Mesothelial cell of epicardium (in vitro differentiated cells): ENCODE results near the gene CD300A. TPM values are rescaled to one million over a fixed set of nuclear protein-coding genes. Genes with fewer than 3 reads are reported as not detected.
A peak's percentile ranks its signal among the peaks of the same experiment; 100 is the strongest.
"Not testable (repeated sequence)": the region's sequence is repeated elsewhere in the genome, so short reads cannot be mapped to it uniquely, and the experiment has no call there.

Experiments used
- DNase-seq, 2 experiments: peaks; one replicate each; pipeline ENCODE4 v3.0.0; 2021; ENCODE audit warnings: low spot score in 2 of 2; ENCODE audit not compliant: unreplicated experiment in 2 of 2
- H3K27ac Mint-ChIP-seq: 2 replicates; pipeline ENCODE4 v1.8.0; 2021; ENCODE audit warnings: mixed read lengths
- H3K27me3 Mint-ChIP-seq: 2 replicates; pipeline ENCODE4 v1.8.0; 2021; ENCODE audit warnings: low read depth, mixed read lengths
- H3K36me3 Mint-ChIP-seq: 2 replicates; pipeline ENCODE4 v1.8.0; 2021; ENCODE audit warnings: mixed read lengths
- H3K4me1 Mint-ChIP-seq: 2 replicates; pipeline ENCODE4 v1.8.0; 2021; ENCODE audit warnings: mixed read lengths
- H3K4me3 Mint-ChIP-seq: 2 replicates; pipeline ENCODE4 v1.8.0; 2021; ENCODE audit warnings: mild to moderate bottlenecking, moderate library complexity, mixed read lengths
- H3K9me3 Mint-ChIP-seq: 2 replicates; pipeline ENCODE4 v1.8.0; 2021; ENCODE audit warnings: mixed read lengths
- total RNA-seq: library from RNA; stranded (reverse); gene quantifications from 3 replicates; pipeline ENCODE4 v1.2.1, GENCODE V29; 2021
- TF ChIP-seq, protein P1 (sequence below): fragments of 200-600 bp; sonication (generic); IDR thresholded peaks from one replicate; pipeline ENCODE4 v1.5.0; 2021; ENCODE audit warnings: antibody characterized with exemption; ENCODE audit not compliant: unreplicated experiment

Gene CD300A
- total RNA-seq, 1 donor from 2014 or later = not detected

GRCh38 chr17:74490716-74491115, 24.3 kb downstream of the CD300A start:
- Mint-ChIP-seq H3K4me3 (no peak overlapping the region), H3K27ac (no peak overlapping the region), H3K9me3 (peaks cover 4% of the 10 kb centered on the region), H3K4me1 (no peaks in the 10 kb centered on the region), H3K36me3 (no peaks in the 10 kb centered on the region), H3K27me3 (peaks cover 39% of the 10 kb centered on the region)
- no peak for DNase-seq
- TF ChIP-seq, protein P1, sequence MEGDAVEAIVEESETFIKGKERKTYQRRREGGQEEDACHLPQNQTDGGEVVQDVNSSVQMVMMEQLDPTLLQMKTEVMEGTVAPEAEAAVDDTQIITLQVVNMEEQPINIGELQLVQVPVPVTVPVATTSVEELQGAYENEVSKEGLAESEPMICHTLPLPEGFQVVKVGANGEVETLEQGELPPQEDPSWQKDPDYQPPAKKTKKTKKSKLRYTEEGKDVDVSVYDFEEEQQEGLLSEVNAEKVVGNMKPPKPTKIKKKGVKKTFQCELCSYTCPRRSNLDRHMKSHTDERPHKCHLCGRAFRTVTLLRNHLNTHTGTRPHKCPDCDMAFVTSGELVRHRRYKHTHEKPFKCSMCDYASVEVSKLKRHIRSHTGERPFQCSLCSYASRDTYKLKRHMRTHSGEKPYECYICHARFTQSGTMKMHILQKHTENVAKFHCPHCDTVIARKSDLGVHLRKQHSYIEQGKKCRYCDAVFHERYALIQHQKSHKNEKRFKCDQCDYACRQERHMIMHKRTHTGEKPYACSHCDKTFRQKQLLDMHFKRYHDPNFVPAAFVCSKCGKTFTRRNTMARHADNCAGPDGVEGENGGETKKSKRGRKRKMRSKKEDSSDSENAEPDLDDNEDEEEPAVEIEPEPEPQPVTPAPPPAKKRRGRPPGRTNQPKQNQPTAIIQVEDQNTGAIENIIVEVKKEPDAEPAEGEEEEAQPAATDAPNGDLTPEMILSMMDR = no peak

- Mint-ChIP-seq H3K4me3 (no peak overlapping the region), H3K27me3 (peaks cover 40% of the 10 kb centered on the region), H3K9me3 (peaks cover 4% of the 10 kb centered on the region), H3K36me3 (no peaks in the 10 kb centered on the region), H3K27ac (no peak overlapping the region), H3K4me1 (no peaks in the 10 kb centered on the region)
- DNase-seq = no peak
- TF ChIP-seq, protein P1 = no peak
Measured at GRCh38 chr17:74491626-74492025, 25.2 kb downstream of the CD300A start.

GRCh38 chr17:74493331-74493833, 26.9 kb downstream of the CD300A start:
- Mint-ChIP-seq H3K4me3 (no peak overlapping the region), H3K27ac (no peak overlapping the region)

GRCh38 chr17:74497471-74497870, 31.0 kb downstream of the CD300A start:
- H3K36me3 Mint-ChIP-seq = no peaks in the 10 kb centered on the region
- TF ChIP-seq, protein P1 = no peak
- no peak overlapping the region for H3K4me3 Mint-ChIP-seq
- H3K27ac Mint-ChIP-seq = no peak overlapping the region
- DNase-seq = no peak
- H3K4me1 Mint-ChIP-seq = no peaks in the 10 kb centered on the region
- H3K27me3 Mint-ChIP-seq = peaks cover 33% of the 10 kb centered on the region
- H3K9me3 Mint-ChIP-seq = no peaks in the 10 kb centered on the region

More at GRCh38 chr17:74493331-74493833, 26.9 kb downstream of the CD300A start:
- Mint-ChIP-seq H3K36me3 (no peaks in the 10 kb centered on the region), H3K27me3 (peaks cover 32% of the 10 kb centered on the region), H3K4me1 (no peaks in the 10 kb centered on the region), H3K9me3 (peaks cover 4% of the 10 kb centered on the region)
- TF ChIP-seq, protein P1 = peak; percentile 90
- DNase-seq = peak; percentile 48 to 75

- no peak for DNase-seq
- TF ChIP-seq, protein P1 = no peak
- Mint-ChIP-seq H3K9me3 (no peaks in the 10 kb centered on the region), H3K4me3 (no peak overlapping the region), H3K4me1 (no peaks in the 10 kb centered on the region), H3K27ac (no peak overlapping the region), H3K36me3 (no peaks in the 10 kb centered on the region), H3K27me3 (peaks cover 26% of the 10 kb centered on the region)
Measured at GRCh38 chr17:74499992-74500391, 33.6 kb downstream of the CD300A start.

DNA sequence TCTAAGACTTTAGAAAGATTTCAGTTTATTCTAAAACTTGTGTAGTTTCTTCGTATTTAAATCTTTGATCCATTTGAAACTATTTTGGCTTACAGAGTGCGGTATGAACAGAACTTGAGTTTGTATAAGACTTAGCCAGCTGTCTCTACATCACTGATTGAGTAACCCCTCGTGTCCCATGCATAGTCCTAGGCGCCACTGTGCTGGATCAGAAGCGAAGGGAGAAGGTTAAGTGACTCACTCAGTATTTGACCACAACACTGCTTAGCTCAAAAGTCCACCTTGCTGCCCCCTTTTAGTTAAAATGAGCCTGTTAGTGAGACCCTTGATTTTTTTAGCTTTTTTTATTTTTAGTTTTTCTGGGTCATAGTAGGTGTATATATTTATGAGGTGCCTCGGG, 36.4 kb downstream of the CD300A start:
- no peak for DNase-seq
- Mint-ChIP-seq H3K9me3 (peaks cover 2% of the 10 kb centered on the region), H3K36me3 (no peaks in the 10 kb centered on the region), H3K27me3 (peaks cover 30% of the 10 kb centered on the region), H3K4me3 (no peak overlapping the region), H3K4me1 (no peaks in the 10 kb centered on the region), H3K27ac (no peak overlapping the region)
- TF ChIP-seq, protein P1 = no peak

DNA sequence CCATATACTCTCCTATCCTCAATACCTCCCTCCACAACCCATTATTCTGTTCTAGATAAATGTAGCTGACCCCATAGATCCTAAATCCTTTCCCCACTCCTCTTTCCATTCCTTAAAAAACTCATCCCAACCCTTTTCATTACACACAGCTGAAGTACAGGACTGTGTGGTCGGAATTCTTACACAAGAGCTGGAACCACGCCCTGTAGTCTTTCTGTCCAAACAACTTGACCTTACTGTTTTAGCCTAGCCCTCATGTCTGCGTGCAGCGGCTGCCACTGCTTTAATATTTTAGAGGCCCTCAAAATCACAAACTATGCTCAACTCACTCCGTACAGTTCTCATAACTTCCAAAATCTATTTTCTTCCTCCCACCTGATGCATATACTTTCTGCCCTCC, 37.5 kb downstream of the CD300A start:
- H3K9me3 Mint-ChIP-seq, DNase-seq, H3K4me1 Mint-ChIP-seq, H3K27ac Mint-ChIP-seq, H3K36me3 Mint-ChIP-seq, H3K4me3 Mint-ChIP-seq: not testable (repeated sequence)
- peaks cover 35% of the 10 kb centered on the region for H3K27me3 Mint-ChIP-seq
